T follicular helper cell (primary cell): Measurements from ENCODE around the gene LRP8.

Source experiments
- DNase-seq: peaks from one replicate; pipeline ENCODE4 v3.0.0-alpha.2; 2020; ENCODE audit warnings: low read depth

Gene LRP8

GRCh38 chr1:53305650-53306049 lies 22.2 kb downstream of the LRP8 start:
- no peak for DNase-seq

GRCh38 chr1:53304527-53304926 lies 23.3 kb downstream of the LRP8 start:
- no peak for DNase-seq

GRCh38 chr1:53303726-53304515 lies 23.9 kb downstream of the LRP8 start:
- no peak for DNase-seq

- DNase-seq = no peak
These were observed 24.6 kb downstream of the LRP8 start for GRCh38 chr1:53303243-53303642.

- DNase-seq = no peak
These were observed 28.6 kb downstream of the LRP8 start for GRCh38 chr1:53299233-53299632.

GRCh38 chr1:53298045-53298637 lies 29.7 kb downstream of the LRP8 start:
- no peak for DNase-seq

GRCh38 chr1:53297195-53297594 lies 30.7 kb downstream of the LRP8 start:
- no peak for DNase-seq

GRCh38 chr1:53296117-53296749 lies 31.6 kb downstream of the LRP8 start:
- DNase-seq = peak; percentile 15

GRCh38 chr1:53295726-53296116 lies 32.1 kb downstream of the LRP8 start:
- DNase-seq = no peak

- no peak for DNase-seq
These were observed 32.6 kb downstream of the LRP8 start for GRCh38 chr1:53295295-53295694.

GRCh38 chr1:53294567-53294966 lies 33.3 kb downstream of the LRP8 start:
- DNase-seq = peak; percentile 6

GRCh38 chr1:53294061-53294460 lies 33.8 kb downstream of the LRP8 start:
- no peak for DNase-seq

GRCh38 chr1:53293123-53293522 lies 34.7 kb downstream of the LRP8 start:
- DNase-seq = no peak

- no peak for DNase-seq
These were observed 35.2 kb downstream of the LRP8 start for GRCh38 chr1:53292690-53293089.

GRCh38 chr1:53291574-53291973 lies 36.3 kb downstream of the LRP8 start:
- no peak for DNase-seq

- DNase-seq = no peak
These were observed 39.0 kb downstream of the LRP8 start for GRCh38 chr1:53288790-53289429.

- no peak for DNase-seq
These were observed 39.7 kb downstream of the LRP8 start for GRCh38 chr1:53288002-53288789.

- no peak for DNase-seq
These were observed 40.9 kb downstream of the LRP8 start for GRCh38 chr1:53286955-53287354.

- no peak for DNase-seq
These were observed 41.7 kb downstream of the LRP8 start for GRCh38 chr1:53285969-53286760.

GRCh38 chr1:53285546-53285945 lies 42.3 kb downstream of the LRP8 start:
- no peak for DNase-seq
